CD4-positive, alpha-beta T cell treated with Interleukin-2 at 100 ng/mL for 4 hours (primary cell): ENCODE measurements around the gene MUC4.
"Not testable (repeated sequence)": the region's sequence is repeated elsewhere in the genome, so short reads cannot be mapped to it uniquely, and the experiment has no call there.

Experiments used
- DNase-seq: peaks from one replicate; pipeline ENCODE4 v3.0.0-alpha.2; 2020; ENCODE audit warnings: low spot score

MUC4 gene

DNA sequence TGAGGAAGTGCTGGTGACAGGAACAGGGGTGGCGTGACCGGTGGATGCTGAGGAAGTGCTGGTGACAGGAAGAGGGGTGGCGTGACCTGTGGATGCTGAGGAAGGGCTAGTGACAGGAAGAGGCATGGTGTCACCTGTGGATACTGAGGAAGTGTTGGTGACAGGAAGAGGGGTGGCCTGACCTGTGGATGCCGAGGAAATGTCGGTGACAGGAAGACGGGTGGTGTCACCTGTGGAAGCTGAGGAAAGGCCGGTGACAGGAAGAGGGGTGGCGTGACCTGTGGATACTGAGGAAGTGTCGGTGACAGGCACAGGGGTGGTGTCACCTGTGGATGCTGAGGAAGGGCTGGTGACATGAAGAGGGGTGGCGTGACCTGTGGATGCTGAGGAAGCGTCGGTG is 30.5 kb downstream of the MUC4 start:
- DNase-seq, result not testable (repeated sequence)

DNA sequence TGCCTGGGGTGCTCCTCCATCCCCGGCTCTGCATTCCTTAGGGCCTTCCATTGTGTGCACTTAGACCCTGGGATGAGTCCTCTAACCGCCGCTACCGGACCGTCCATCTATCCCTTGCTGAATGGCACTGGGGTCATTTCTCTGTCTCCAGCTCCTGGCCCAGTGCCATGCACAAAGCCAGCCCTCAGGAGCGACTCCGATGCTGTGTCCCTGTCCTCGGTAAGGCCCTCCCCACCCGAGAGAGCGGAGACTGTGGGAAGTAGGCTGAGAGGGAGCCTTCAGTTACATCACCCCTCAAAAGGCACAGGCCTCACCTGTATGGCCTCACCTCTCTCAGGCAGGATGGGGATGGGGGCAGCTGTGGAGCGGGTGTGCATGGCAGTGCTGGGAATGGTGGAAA is 33.8 kb downstream of the MUC4 start:
- DNase-seq, result no peak

DNA sequence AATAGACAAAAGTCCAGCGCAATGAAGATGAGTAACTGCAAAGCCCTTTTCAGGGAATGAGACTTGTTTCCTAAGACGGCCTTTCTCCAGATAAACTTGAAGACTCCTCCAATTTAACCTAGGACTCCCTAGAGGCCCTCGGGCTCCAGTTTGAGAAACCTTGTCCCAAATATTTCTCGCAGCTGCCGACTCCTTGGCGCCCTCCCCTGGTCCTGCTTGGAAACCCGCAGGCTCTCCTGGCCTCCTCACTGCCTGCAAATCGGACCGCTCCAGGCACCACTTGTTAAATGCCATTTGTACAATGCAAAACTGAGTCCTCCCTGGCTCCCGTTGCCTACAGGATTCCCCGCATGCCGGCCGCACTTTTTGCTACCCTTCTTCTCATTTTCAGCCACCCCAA is 36.8 kb downstream of the MUC4 start:
- no peak for DNase-seq

DNA sequence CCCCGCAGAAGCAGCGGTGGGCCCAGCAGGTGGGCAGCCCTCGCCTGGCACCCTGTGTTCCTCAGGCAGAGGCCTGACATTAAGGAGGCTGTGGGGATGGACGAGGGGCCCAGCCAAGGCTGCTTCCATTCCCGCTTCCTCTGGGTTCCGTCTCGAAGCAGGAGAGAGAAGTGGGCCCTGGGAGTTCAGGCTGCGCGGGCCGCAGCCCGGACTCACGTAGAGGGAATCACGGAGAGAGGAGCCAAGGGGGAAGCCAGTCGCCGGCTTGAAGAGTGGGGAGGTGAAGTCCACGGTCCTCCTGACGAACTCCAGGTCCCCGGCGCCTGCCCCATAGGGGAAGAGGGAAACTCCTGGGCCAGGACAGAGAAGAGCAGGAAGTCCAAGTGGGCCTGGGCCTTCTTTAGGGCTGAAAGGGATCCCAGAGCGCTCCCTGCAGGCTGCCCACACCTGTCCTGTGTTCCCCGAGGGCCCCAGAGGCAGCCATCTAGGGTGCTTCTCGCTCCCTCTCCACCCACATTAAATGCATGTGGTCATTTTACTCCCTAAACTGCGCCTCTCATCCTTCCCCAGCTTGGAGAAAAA is 37.7 kb downstream of the MUC4 start:
- no peak for DNase-seq

DNA sequence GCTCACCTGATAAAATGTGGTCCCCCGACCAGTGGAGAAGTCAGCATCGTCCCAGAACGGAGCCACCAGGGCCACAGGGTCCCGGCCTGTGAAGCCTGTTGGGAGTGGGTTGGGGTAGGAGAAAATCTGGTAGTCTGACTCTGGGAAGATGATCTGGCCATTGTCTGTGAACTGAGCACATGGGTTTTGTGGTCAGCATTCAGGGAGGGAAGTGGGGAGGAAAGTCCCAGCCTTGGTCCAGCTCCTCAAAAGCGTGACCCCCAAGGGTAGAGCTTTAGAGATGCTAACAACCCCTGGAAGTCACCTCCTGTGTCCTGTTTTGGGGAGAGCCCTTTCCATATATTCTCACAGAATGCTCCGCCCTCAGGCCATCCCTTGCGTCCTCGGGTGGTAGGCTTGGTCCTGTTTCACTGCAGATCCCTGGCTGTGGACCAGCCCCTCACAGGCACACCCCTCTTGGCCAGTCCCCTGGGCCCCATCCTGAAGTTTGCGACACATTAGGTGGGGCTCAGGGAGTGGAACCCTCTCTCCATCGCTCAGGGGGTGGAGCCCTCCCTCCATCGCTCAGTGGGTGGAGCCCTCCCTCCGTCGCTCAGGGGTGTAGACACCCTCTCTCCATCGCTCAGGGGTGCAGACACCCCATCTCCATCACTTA is 40.0 kb downstream of the MUC4 start:
- no peak for DNase-seq

DNA sequence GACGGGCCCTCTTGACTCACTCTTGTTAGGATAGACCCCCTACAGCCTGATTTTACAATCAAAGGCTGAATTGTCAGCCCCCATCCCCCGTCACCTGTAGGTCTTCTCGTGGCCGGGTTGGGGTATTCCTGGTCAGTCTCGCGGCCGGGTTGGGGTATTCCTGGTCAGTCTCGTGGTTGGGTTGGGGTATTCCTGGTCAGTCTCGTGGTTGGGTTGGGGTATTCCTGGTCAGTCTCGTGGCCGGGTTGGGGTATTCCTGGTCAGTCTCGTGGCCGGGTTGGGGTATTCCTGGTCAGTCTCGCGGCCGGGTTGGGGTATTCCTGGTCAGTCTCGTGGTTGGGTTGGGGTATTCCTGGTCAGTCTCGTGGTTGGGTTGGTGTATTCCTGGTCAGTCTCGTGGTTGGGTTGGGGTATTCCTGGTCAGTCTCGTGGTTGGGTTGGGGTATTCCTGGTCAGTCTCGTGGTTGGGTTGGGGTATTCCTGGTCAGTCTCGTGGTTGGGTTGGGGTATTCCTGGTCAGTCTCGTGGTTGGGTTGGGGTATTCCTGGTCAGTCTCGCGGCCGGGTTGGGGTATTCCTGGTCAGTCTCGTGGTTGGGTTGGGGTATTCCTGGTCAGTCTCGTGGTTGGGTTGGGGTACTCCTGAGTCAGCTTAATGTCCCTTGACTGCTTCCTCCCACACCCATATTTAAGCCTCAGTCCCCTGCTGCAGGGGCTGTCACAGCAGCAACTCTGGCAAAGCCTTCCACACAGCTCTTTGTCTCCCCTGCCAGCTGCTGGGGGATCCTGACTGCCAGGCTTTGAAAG is 40.7 kb downstream of the MUC4 start:
- not testable (repeated sequence) for DNase-seq

DNA sequence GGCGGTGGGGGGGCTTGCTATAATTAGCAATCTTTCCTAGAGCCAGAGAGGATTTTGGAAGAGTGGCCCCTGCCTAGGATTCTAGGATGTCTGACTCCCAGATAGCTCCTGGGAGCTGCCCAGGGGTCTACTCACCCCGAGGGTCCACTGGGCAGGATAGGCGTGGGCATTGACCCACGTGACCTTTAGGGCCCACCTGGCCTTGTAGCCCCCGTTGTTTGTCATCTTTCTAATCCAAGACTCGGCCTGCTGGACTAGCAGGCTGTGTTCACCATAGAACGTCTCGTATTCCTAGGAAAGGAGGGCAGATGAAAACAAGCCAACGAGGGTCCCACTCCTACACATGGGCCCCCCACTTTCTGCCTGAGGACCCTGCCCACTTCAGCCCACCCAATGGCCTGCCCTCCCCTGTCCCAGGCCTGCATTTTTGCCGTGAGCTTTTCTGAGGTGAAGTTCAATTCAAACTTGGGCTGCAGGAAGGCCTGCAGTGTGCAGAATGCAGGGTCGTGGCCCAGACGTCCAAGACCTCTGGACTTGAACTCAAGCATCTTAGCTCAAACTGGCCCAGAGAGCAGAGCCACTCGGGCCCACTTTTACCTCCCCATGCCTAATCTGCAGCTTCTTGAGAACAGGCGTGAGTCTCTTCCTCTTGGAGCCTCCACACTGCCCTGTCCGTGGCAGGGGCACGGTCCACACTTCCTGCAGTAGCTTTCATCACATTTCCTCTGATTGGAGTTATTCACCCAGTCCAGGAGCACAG is 41.5 kb downstream of the MUC4 start:
- DNase-seq, result no peak

DNA sequence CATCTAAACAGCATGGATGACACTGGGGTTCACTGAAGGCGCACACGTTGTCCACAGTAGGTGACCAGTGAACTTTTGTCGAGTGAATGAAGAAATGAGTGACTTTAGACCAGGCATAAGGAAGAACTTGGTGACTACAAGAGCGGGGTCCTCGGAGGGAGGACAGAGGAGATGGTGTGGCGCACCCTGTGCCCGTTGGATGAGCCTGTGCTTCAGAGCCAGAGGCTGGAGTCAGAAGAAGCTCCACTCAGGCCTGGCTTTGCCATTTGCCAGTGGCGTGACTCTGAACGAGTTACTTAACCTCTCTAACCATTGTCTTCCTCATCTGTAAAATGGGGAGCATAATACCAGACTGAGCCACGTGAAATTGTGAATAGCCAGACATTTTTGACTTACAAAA is 42.2 kb downstream of the MUC4 start:
- DNase-seq, result no peak

DNA sequence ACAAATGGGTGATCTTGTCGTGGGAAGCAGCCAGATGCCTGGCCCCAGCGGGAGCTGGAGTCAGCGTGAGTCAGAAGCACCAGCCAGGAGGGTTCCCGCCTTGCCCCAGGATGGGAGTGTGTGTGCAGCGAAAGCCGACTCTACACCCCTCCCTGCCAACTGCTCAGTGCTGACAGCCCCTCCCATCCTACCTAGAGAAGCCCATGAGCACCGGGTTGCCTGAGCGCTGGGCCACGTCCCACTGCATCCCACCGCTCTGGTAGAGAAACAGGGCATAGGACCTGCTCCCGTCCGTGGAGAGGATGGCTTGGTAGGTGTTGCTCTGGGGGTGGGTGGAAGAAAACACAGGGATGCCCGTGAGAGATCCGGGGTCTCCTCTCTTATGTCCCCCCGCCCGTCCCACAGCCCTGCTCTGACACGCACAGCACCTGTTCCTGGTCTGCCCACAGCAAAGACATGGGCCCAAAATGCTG is 42.9 kb downstream of the MUC4 start:
- DNase-seq, result no peak

DNA sequence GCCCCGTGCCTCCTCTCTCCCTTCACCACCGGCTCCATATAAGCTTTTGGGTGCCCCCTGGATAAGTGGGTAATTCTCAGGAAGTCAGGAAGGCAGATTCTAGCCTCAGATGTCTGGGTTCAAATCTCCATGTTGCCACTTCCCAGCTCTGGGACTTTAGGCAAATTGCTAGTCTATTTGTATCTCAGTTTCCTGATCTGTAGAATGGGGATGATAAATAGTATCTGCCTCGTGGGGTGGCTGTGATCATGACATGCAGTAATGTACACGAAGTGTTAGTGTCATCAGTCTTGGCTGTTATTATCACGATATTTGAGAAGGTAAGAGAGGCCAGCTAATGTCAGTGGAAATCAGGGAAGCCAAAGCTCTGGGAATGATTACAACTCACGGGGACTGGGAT is 43.3 kb downstream of the MUC4 start:
- DNase-seq, result no peak

DNA sequence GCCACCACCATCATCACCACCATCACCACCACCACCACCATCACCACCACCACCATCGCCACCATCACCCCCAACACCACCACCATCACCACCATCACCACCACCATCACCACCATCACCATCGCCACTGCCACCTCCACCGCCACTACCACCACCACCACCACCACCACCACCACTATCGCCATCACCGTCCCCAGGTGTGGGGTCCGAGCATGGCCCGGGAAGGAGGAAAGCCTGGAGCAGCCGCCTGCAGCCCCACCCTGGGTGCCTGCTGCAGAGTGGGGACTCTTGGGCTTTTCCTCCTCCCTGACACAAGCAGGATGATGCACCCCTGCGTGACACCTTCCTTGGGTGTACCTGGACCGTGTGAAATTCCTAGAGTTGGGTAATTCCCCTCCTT is 43.9 kb downstream of the MUC4 start:
- DNase-seq, result no peak

DNA sequence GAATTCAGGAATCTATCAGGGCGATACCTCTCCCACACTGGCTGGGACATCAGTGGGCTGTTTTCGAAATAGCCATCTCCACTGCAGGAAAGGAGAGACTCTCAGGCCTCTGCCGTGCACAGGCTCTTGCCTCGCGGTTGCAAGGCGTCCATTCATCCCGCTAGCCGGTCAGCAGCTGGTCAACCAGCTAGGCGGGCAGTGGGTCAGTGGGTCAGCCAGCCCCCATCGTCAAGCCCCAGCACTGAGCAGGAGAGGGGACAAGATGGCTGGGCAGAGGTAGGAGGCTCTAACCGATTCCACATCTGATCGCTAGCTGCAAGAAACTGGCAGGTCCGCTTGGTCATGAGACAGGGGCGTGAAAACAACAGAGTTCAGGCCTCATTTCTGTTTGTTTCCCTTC is 45.1 kb downstream of the MUC4 start:
- no peak for DNase-seq

DNA sequence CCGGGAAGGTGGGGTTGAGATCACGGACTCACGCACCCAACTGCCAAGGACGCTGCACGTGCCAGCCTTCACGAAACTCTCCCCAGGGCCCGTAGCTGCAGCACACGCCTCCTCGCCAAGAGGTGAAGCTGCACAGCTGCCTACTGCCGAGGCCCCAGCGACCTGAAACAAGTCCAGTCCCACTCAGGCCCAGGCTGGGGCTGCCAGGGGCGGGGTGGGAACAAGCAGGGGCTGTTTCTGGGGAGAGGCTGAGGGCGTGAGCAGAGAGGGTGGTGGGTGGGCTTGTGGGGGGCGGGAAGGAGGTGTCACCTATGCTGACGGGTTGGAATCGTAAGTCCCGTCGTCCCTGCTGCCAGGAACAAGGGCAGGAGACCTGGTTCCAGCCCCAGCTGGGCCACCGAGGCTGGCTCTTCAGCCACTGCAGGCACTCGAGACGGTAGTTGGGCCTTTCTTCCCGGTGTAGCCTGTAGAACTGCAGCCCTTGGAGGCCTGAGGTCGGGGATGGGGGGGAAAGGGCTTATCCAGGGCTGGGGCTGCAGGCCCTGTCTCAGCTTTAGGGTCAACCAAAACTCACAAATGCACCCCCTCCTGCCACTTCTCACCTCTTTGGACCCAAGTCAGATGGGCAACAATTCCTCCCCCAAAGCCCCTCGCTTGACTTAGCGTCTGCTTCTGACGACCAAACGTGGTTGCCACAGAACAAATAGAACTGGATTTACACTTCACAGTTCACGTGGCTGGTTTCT is 46.6 kb downstream of the MUC4 start:
- DNase-seq, result no peak

DNA sequence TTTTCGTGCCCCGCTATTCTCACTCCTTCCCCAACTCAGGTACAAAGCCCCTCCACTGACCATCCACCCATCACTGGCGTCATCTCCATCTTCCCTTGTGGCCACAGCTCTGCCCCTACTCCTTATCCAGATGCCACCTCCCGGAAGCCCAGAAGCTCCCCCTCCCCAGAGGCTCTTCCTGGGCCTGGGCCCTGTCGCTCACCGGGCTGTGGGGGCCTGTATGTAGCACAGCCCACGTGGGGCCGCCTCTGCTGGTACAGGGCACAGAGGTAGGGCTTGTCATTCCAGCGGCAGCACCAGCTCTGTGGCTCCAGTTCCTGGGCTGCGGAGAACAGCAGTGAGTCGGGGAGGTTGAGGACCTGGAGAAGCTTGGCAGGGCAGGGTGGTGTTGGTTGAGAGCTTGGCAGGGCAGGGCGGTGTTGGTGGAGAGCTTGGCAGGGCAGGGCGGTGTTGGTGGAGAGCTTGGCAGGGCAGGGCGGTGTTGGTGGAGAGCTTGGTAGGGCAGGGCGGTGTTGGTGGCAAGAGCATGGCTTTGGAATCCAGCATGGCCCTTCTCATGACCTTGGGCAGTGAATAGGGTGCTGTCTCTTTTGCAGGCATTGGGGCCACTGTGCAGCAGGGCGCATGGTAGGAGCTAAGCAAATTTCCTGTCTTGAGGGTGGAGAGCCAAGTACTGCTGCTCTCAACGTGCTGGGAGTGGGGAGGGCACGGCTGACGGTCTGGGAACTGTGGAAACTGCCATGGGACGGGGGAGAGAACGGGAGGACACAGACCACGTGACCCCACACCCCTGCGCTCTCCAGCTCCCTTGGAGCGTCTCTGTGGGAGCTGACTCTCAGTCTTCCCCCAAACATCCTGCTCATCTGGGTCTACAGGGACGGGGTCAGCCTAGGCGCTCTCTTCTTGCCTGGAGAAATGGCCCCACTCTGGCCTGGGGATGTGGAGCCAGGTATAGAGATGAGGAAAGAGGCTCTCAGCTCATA is 47.6 kb downstream of the MUC4 start:
- no peak for DNase-seq

DNA sequence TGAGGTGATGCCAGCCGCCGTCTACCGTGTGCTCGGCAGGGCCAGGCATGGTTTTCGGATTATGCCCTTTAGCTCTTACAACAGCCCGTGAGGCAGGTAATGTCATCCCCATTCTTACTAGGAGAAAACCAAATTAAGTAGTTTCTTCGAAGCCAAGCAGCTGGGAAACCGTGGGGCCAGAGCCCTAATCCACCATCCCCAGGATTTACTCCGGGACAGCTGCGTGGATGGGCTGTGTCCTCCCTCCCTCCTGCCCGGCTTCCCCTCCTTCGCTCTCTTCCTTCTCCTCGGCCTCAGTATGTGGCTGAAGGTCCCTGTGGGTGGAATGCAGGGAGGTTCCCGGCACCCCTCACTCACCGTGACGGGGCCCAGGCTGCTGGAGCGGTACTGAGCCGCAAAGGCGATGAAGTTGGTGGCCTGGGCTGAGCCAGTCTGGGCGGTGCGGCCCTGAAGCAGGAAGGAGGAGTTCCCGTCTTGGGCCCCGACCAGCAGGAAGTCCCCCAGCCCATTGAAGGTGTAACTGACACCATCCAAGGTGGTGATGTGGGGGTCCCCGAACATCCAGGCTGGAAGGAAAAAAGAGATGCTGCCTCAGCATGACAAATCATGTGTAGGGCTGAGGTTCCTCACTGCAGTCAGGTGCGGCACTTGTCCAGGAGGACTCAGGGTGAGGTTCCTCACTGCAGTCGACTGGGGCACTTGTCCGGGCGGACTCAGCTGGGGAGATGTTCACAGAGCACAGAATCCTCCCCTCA is 48.5 kb downstream of the MUC4 start:
- DNase-seq, result no peak

DNA sequence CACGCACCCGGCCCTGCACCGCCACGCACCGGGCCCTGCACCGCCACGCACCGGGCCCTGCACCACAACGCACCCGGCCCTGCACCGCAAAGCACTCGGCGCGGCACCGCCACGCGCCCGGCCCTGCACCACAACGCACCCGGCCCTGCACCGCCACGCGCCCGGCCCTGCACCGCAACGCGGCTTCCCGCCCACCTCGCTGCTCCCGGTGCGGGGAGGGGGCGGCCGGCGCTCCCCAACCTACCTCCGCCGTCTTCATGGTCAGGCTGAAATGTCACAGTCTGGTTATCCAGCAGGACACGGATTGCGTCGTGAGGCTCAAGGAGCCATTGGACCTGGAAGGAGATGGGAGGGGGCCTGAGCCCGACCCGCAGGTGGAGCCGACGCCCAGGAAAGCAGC is 49.1 kb downstream of the MUC4 start:
- DNase-seq, result no peak

DNA sequence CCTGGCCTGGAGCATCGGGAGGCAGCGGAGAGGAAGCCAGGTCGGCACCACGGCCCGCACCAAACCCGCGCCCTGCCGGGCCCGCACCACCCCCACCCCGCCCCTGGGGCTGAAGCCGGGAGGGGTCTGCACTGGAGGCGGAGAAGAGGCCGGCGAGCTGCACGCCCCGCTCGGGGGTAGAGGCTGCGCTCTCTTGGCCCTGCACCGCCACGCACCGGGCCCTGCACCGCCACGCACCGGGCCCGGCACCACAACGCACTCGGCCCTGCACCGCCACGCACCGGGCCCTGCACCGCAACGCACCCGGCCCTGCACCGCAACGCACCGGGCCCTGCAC is 49.5 kb downstream of the MUC4 start:
- no peak for DNase-seq

DNA sequence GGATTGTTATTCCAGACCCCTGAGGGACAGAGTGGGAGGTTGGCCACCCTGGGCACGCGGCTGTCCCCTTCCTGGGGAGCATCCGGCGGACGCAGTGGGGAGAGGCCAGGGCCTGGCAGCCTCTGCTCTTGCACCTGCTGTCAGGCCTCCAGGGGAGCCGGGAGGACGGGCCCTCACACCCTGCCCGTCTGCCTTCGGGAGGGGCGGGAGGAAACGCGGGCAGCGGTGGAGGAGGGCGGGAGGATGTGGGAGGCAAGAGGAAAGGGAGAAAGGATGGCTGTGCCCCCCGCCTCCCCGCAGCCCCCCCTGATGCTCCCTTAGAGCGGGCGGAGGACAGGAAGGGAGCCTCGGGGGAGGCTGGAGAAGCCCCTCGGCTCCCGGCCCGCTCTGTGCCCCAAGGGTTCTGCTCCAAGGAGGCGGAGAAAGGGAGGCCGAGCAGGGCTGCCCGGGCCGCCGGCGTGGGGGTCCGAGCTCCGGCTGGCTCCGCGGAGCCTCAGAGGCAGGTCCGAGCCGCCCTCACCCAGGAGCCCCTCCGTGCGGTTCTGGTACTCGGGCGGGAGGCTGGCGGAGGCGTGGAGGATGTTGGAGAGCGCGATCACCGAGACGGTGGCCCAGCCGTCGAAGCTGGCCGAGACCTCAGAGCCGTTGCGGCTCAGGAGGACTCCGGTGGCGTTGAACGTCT is 50.0 kb downstream of the MUC4 start:
- no peak for DNase-seq

DNA sequence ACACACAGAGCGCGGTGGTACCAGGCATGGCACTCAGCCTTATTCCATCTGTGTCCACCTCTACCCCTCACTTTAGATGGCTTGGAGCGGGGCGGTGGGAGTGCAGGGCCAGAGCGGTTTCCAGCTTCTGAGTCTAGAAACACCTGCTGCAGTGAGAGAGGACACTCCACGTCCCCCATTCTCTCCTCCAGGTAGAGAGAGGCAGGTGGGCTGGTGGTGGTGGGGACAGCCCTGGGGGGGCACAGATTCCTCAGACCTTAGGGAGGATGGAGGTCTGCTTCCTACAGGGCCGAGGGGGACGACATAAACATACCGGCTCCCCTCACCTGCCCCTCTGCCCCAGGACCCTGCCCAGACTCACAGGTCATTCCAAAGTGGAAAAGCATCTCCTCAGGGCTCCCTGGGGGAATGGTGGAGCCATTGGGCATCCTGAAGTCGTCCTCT is 50.6 kb downstream of the MUC4 start:
- no peak for DNase-seq
